ENCODE results near the gene NIT2. TPM values are rescaled to one million over a fixed set of nuclear protein-coding genes. Genes with fewer than 3 reads are reported as not detected.

Gene NIT2
- total and polyA plus RNA-seq, 8 donors, result 14.2 to 38.6 (median 17.5) TPM

GRCh38 chr3:100368441-100368840 lies 33.9 kb downstream of the NIT2 start:
- intact Hi-C loops (cut with DNase I), result no loop called here
- no peak overlapping the region for H3K4me3 ChIP-seq

GRCh38 chr3:100370756-100371155 lies 36.2 kb downstream of the NIT2 start:
- ATAC-seq (no peak), DNase-seq (no peak), FAIRE-seq (no peak)
- TF ChIP-seq, protein P1, sequence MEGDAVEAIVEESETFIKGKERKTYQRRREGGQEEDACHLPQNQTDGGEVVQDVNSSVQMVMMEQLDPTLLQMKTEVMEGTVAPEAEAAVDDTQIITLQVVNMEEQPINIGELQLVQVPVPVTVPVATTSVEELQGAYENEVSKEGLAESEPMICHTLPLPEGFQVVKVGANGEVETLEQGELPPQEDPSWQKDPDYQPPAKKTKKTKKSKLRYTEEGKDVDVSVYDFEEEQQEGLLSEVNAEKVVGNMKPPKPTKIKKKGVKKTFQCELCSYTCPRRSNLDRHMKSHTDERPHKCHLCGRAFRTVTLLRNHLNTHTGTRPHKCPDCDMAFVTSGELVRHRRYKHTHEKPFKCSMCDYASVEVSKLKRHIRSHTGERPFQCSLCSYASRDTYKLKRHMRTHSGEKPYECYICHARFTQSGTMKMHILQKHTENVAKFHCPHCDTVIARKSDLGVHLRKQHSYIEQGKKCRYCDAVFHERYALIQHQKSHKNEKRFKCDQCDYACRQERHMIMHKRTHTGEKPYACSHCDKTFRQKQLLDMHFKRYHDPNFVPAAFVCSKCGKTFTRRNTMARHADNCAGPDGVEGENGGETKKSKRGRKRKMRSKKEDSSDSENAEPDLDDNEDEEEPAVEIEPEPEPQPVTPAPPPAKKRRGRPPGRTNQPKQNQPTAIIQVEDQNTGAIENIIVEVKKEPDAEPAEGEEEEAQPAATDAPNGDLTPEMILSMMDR (IDR thresholded peaks at IDR 0.05), result no peak
- 93 to 96% methylated on average over 1 of the region's 1 CpG for WGBS, 2 donors
- H3K36me3 ChIP-seq, result peaks cover 0 to 20% (median 11%) of the 10 kb centered on the region in 3 donors
- H3K4me1 ChIP-seq, result no peaks in the 10 kb centered on the region
- intact Hi-C loops (cut with DNase I), result no loop called here
- H3K27ac ChIP-seq, result no peak overlapping the region
- no peaks in the 10 kb centered on the region for H3K9me3 ChIP-seq
- H3K27me3 ChIP-seq, result no peaks in the 10 kb centered on the region
- no peak overlapping the region for H3K4me3 ChIP-seq

More at GRCh38 chr3:100368441-100368840, 33.9 kb downstream of the NIT2 start:
- TF ChIP-seq, protein P1 (IDR thresholded peaks at IDR 0.05), result no peak
- H3K27me3 ChIP-seq, result no peaks in the 10 kb centered on the region
- H3K4me1 ChIP-seq, result no peaks in the 10 kb centered on the region
- peaks cover 0 to 20% (median 16%) of the 10 kb centered on the region in 3 donors for H3K36me3 ChIP-seq
- DNase-seq, result no peak
- no peak for FAIRE-seq
- 71 to 84% methylated on average over 8 of the region's 8 CpGs for WGBS, 2 donors
- H3K27ac ChIP-seq, result no peak overlapping the region
- H3K9me3 ChIP-seq, result no peaks in the 10 kb centered on the region
- ATAC-seq, result no peak

- no peak for DNase-seq
- no peaks in the 10 kb centered on the region for H3K9me3 ChIP-seq
- TF ChIP-seq, protein P1 (IDR thresholded peaks at IDR 0.05), result no peak
- peaks cover 0 to 24% (median 15%) of the 10 kb centered on the region in 3 donors for H3K36me3 ChIP-seq
- H3K27me3 ChIP-seq, result no peaks in the 10 kb centered on the region
- FAIRE-seq, result no peak
- no peak overlapping the region for H3K4me3 ChIP-seq
- intact Hi-C loops (cut with DNase I), result no loop called here
- no peak for ATAC-seq
- H3K27ac ChIP-seq, result no peak overlapping the region
- no peaks in the 10 kb centered on the region for H3K4me1 ChIP-seq
Measured at GRCh38 chr3:100374521-100374920, 40.0 kb downstream of the NIT2 start.

DNA sequence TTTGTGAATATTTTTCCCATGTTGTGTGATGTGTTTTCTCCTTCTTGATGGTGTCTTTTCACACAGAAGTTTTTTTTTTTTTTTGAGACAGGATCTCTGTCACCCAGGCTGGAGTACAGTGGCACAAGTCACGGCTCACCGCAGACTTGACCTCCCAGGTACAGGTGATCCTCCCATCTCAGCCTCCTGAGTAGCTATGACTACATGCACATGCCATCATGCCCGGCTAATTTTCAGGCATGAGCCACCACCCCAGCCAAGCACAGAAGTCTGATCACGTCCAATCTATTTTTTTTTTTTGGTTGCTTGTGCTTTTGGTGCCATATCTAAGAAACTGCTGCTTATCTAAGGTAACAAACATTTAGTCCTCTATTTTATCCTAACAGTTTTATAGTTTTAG lies 41.7 kb downstream of the NIT2 start:
- ATAC-seq (no peak), FAIRE-seq (no peak), DNase-seq (no peak)
- Histone ChIP-seq H3K27ac (no peak overlapping the region), H3K27me3 (no peaks in the 10 kb centered on the region), H3K4me3 (no peak overlapping the region), H3K36me3 (peaks cover 0 to 36% (median 14%) of the 10 kb centered on the region in 3 donors), H3K4me1 (no peaks in the 10 kb centered on the region), H3K9me3 (no peaks in the 10 kb centered on the region)
- 94 to 96% methylated on average over 4 of the region's 4 CpGs for WGBS, 2 donors
- intact Hi-C loops (cut with DNase I), result no loop called here
- TF ChIP-seq, protein P1 (IDR thresholded peaks at IDR 0.05), result no peak

- DNase-seq, result no peak
- H3K27me3 ChIP-seq, result no peaks in the 10 kb centered on the region
- WGBS, 2 donors, result 87 to 90% methylated on average over 8 of the region's 8 CpGs
- ATAC-seq, result no peak
- H3K27ac ChIP-seq, result no peak overlapping the region
- intact Hi-C loops (cut with DNase I), result no loop called here
- H3K36me3 ChIP-seq, result peaks cover 0 to 16% (median 0%) of the 10 kb centered on the region in 3 donors
- no peak for FAIRE-seq
- H3K4me3 ChIP-seq, result no peak overlapping the region
- peaks cover 10 to 15% (median 10%) of the 10 kb centered on the region in 3 donors for H3K4me1 ChIP-seq
- H3K9me3 ChIP-seq, result no peaks in the 10 kb centered on the region
- TF ChIP-seq, protein P1 (IDR thresholded peaks at IDR 0.05), result no peak
Measured at GRCh38 chr3:100384733-100385525, 50.4 kb downstream of the NIT2 start.

Data from pancreas (tissue), 10 donors.